GM18873 (cell line): ENCODE results near the gene RDM1.
"Not testable (repeated sequence)": the region's sequence is repeated elsewhere in the genome, so short reads cannot be mapped to it uniquely, and the experiment has no call there.

Experiments used
- ATAC-seq: cut with Tn5 transposase; IDR thresholded peaks from one replicate; pipeline ENCODE4 v1.9.1; 2021; ENCODE audit warnings: mild to moderate bottlenecking, moderate library complexity, moderate number of reproducible peaks; ENCODE audit not compliant: unreplicated experiment, low FRiP score

Gene RDM1, protein sequence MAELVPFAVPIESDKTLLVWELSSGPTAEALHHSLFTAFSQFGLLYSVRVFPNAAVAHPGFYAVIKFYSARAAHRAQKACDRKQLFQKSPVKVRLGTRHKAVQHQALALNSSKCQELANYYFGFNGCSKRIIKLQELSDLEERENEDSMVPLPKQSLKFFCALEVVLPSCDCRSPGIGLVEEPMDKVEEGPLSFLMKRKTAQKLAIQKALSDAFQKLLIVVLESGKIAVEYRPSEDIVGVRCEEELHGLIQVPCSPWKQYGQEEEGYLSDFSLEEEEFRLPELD

GRCh38 chr17:35930211-35931065, at the start of gene RDM1:
Gene RDM1 (minus strand): TSS chr17:35930773. CDS start chr17:35930727, 46 bp downstream.
- ATAC-seq, result no peak

- ATAC-seq, result no peak
Measured at GRCh38 chr17:35978346-35978745, 47.8 kb upstream of the RDM1 start.

DNA sequence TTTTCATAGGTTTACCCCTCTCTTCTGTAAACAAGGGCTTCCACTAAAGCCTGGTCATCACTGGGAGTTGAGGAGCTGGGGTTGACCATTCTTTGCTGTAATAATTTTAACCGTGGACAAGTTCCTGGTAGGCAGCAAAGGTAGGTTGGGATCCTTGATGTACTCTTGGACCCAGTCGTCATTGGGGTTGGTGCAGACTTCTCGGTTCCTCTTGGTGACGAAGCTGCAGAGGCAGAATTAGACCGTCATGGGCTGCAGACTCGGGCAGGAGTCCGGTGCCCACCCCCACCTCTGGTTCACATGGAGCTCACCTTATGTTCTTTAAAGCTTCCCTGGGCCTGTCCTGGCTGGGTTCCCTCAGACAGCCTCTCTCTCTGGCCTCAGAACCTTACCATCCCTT, 46.9 kb upstream of the RDM1 start:
- ATAC-seq, result no peak

DNA sequence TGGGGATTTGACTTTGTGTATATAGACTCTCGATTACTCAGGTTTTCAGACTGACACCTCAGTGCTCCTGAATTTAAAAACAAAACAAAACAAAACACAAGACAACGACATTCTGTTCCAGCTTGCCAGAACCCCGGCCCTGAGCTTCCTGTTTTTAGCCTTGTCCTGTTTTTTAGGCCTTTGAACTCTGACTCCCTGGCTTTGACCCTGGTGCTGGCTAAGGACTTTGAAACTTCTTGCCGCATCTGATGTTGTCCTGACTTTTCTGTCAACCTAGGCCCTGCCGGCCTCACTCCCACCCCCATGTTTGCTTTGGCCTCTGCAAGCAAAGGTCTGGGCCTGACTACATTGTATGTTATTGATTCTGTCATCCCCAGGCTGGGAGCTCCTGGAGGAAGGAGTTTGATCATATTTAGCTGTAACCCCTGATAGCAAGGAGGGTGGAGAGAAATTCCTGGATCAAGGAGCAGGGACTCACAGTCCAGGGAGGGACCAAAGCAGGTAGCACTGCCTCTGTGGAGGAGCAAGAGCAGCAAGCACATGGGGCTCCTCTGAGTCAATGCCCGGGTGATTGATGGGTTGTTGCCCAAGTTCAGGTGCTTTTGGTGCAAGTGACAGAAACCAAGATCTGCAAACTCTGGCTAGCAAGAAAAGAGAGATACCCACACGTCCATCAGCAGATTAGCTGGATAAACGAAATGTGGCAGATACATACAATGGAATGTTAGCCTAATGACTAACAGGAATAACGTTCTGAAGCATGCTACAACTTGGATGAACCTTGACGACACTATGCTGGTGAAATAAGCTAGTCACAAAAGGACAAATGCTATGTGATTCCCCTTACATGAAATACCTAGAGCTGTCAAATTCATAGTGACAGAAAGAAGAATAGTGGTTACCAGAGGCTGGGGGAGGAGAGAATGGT, 43.0 kb upstream of the RDM1 start:
- no peak for ATAC-seq

- no peak for ATAC-seq
Measured at GRCh38 chr17:35972945-35973332, 42.4 kb upstream of the RDM1 start.

GRCh38 chr17:35972535-35972934, 42.0 kb upstream of the RDM1 start:
- no peak for ATAC-seq

- ATAC-seq, result no peak
Measured at GRCh38 chr17:35972066-35972465, 41.5 kb upstream of the RDM1 start.

GRCh38 chr17:35969558-35970380, 39.2 kb upstream of the RDM1 start:
- ATAC-seq, result no peak

DNA sequence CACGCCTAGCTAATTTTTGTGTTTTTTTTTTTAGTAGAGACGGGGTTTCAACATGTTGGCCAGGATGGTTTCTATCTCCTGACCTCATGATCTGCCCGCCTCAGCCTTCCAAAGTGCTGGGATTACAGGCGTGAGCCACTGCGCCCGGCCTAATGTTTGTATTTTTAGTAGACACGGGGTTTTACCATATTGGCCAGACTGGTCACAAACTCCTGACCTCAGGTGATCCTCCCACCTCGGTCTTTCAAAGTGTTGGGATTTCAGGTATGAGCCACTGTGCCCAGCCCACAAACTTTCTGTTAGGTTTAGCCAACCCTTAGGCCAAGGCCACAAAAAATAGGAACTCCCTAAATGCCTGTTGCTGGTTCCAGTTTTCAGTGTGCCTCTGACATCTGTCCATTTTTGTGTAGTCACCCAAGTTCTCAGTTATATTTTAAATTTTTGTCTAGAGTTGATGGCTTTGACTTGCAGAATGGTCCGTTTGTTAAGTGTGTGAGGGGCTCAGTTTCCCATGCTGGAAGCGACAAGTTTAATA, 38.0 kb upstream of the RDM1 start:
- no peak for ATAC-seq

- ATAC-seq, result no peak
Measured at GRCh38 chr17:35965272-35965671, 34.7 kb upstream of the RDM1 start.

DNA sequence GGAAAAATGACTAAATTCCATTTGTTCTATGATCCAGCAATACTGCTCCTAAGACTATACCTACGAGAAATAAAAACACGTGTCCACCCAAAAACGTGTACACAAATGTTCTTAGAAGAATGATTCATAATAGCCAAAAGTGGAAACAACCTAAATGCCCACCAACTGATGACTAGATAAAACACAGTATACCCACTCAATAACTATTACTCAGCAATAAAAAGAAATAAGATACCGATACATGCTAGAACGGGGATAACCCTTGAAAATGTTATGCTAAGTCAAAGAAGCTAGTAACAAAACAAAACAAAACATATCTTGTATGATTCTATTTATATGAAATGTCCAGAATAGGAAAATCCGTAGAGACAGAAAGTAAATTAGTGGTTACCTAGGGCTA, 33.1 kb upstream of the RDM1 start:
- no peak for ATAC-seq

DNA sequence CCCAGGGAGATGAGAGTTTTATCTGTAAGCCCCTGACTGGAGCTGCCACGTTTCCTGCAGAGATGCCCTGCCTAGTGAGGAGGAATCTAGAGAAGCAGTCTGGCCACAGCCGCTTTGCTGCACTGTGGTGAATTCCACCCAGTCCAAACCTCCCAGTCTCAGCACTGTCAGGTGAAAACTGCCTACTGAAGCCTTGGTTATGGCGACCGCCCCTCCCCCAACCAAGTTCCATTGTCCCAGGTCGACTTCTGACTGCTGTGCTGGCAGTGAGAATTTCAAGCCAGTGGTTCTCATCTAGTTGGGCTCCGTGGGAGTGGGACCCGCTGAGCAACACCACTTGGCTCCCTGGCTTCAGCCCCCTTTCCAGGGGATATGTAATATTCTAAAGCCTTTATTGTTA, 23.1 kb upstream of the RDM1 start:
- no peak for ATAC-seq

- ATAC-seq, result no peak
Measured at GRCh38 chr17:35949401-35949800, 18.8 kb upstream of the RDM1 start.

DNA sequence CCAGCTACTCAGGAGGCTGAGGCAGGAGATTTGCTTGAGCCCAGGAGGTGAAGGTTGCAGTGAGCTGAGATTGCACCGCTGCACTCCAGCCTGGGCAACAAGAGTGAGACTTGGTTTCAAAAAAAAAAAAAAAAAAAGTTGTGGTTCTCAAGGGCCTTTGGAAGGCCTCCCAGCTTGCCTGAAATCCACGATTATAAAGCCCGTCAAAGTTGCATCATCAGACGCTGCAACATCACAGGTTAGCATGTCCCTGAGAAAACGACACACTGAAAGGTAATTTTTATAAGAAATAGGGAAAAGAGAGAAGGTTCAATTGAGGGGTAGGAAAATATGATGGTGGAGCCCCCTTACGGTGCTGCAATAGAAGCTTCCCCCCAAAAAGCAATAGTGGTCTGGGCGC, 17.5 kb upstream of the RDM1 start:
- ATAC-seq, result no peak

DNA sequence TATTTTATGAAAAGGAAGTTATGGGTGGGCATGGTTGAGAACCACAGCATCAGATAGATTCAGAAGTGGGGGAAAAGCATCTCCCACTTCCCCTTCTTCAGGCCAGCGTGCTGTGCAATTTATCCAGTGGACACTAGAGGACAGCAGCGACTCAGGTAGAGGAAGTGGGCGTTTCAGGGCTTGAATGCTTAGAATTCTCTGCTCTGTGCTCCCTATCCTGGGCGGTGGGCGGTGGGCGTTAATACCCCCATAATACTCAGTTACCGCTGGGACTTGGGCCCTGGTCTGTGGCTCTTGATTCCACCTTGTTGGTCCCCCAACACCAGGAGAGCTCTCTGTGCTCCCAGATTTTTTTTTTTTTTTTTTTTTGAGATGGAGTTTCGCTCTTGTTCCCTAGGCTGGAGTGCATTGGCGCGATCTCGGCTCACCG, 16.6 kb upstream of the RDM1 start:
- ATAC-seq, result no peak

- ATAC-seq, result no peak
Measured at GRCh38 chr17:35944151-35944550, 13.6 kb upstream of the RDM1 start.

DNA sequence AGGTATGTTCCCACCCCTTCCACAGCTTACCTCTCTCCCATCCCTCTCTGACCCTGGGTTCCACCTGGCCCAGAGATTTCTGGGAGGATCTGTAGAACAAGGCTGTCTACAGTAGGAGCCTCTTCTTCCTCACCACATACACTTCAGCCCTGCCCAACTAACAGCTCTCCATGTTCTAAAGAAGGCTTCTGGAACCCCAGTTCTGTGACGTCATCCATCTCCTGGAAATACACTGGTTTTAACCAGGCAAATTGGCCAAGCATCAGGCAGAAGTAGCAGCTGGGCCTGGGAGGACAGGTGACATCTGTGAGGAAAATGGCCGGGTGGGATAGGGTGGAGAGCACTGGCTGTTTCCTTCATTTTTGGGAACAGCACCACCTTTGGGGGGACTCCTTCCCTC, 13.0 kb upstream of the RDM1 start, which contains the start of gene LYZL6:
LYZL6 (minus strand) TSS at position 177 of the 400 bp plus-strand sequence. CDS start 4,357 bp downstream, outside the sequence.
- no peak for ATAC-seq

- no peak for ATAC-seq
Measured at GRCh38 chr17:35942588-35943186, 12.1 kb upstream of the RDM1 start.

GRCh38 chr17:35938492-35938891, 7.9 kb upstream of the RDM1 start:
- not testable (repeated sequence) for ATAC-seq
